ENCODE results near the gene CCDC47. TPM values are rescaled to one million over a fixed set of nuclear protein-coding genes. Genes with fewer than 3 reads are reported as not detected.
A peak's percentile ranks its signal among the peaks of the same experiment; 100 is the strongest.

Gene CCDC47
- total RNA-seq, 2 experiments from 2014 or later: 55.7 to 71.1 TPM

GRCh38 chr17:63698381-63698885 is 75.0 kb downstream of the CCDC47 start:
- Mint-ChIP-seq H3K4me3 (peak overlapping the region; percentile 84), H3K36me3 (peaks cover 42% of the 10 kb centered on the region), H3K27me3 (no peaks in the 10 kb centered on the region), H3K27ac (peak overlapping the region; percentile 94), H3K9me3 (ENCODE audit: low read depth) (no peaks in the 10 kb centered on the region), H3K4me1 (peaks cover 53% of the 10 kb centered on the region)
- no peak for ATAC-seq
- CTCF ChIA-PET: interaction anchor here (0.6 to 7.9 kb wide), 22 partner anchors 11 to 272 kb away, joined by 3 to 133 read pairs (median 4); partner anchors contain the start of genes CCDC47, DDX42, MAP3K3 and STRADA
- peak; percentile 58 for DNase-seq

GRCh38 chr17:63697341-63698286 is 75.8 kb downstream of the CCDC47 start:
- Mint-ChIP-seq H3K4me3 (peak overlapping the region; percentile 84), H3K4me1 (peaks cover 48% of the 10 kb centered on the region), H3K36me3 (peaks cover 38% of the 10 kb centered on the region), H3K27ac (peak overlapping the region; percentile 94), H3K27me3 (no peaks in the 10 kb centered on the region), H3K9me3 (ENCODE audit: low read depth) (no peaks in the 10 kb centered on the region)
- DNase-seq (peak; percentile 92), ATAC-seq (peak; percentile 35)
- CTCF ChIA-PET: interaction anchor here (0.6 to 7.9 kb wide), 30 partner anchors 12 to 272 kb away, joined by 3 to 133 read pairs (median 4); partner anchors contain the start of genes CCDC47, DDX42, MAP3K3 and STRADA

GRCh38 chr17:63696381-63696961 is 76.9 kb downstream of the CCDC47 start:
- Mint-ChIP-seq H3K27ac (peak overlapping the region; percentile 94), H3K36me3 (peaks cover 33% of the 10 kb centered on the region), H3K27me3 (no peaks in the 10 kb centered on the region), H3K4me3 (peak overlapping the region; percentile 84), H3K9me3 (ENCODE audit: low read depth) (no peaks in the 10 kb centered on the region), H3K4me1 (peaks cover 38% of the 10 kb centered on the region)
- DNase-seq: peak; percentile 72
- CTCF ChIA-PET: interaction anchor here (0.6 to 7.9 kb wide), 14 partner anchors 13 to 271 kb away, joined by 3 to 133 read pairs (median 4); partner anchors contain the start of genes CCDC47, DDX42, MAP3K3 and STRADA
- no peak for ATAC-seq

DNA sequence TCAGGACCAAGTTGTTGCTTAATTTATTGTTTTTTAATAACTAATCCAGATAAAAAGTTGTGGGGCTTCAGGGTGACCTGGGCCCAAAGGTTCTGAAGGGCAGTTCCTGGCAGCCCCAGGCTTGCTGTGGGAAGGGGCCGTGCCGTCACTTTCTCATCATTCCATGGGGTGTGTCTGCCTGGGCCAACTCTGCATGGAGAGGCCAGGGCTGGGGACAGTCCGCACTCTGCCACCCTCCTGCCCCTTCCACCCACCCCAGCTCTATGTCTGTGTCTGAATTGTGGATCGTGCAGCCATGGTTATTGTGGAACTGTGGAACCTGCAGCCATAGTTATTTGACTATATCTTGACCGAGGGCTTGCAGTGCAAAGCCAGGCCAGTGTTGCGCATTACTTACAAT is 77.5 kb downstream of the CCDC47 start:
- Mint-ChIP-seq H3K27me3 (no peaks in the 10 kb centered on the region), H3K4me3 (peak overlapping the region; percentile 33), H3K4me1 (peaks cover 33% of the 10 kb centered on the region), H3K27ac (peak overlapping the region; percentile 94), H3K36me3 (peaks cover 29% of the 10 kb centered on the region), H3K9me3 (ENCODE audit: low read depth) (no peaks in the 10 kb centered on the region)
- no peak for DNase-seq
- CTCF ChIA-PET: interaction anchor here (0.6 to 7.9 kb wide), 12 partner anchors 13 to 270 kb away, joined by 3 to 133 read pairs (median 4); partner anchors contain the start of genes CCDC47, MAP3K3 and STRADA
- no peak for ATAC-seq

Other genes with a start within 250 kb of the CCDC47 start
- 100 to 1,000 TPM; 129 to 139 TPM for gene DCAF7, start 223.1 kb downstream of the CCDC47 start, total RNA-seq
- gene TACO1, start 172.7 kb downstream of the CCDC47 start, total RNA-seq: 10 to 100 TPM; 23.3 to 27.8 TPM
- gene MAP3K3, start 151.2 kb downstream of the CCDC47 start, total RNA-seq: 10 to 100 TPM; 29.0 to 36.5 TPM
- 100 to 1,000 TPM; 303 to 356 TPM for gene LIMD2, start 73.5 kb downstream of the CCDC47 start, total RNA-seq
- 10 to 100 TPM; 59.9 to 76.8 TPM for gene STRADA, start 31.8 kb downstream of the CCDC47 start, total RNA-seq
- gene DDX42, start 573 bp upstream of the CCDC47 start, total RNA-seq: 100 to 1,000 TPM; 121 to 123 TPM
- 100 to 1,000 TPM; 157 to 195 TPM for gene PSMC5, start 53.8 kb upstream of the CCDC47 start, total RNA-seq
- gene FTSJ3, start 54.1 kb upstream of the CCDC47 start, total RNA-seq: 10 to 100 TPM; 58.9 to 71.7 TPM
- gene SMARCD2, start 69.1 kb upstream of the CCDC47 start, total RNA-seq: 100 to 1,000 TPM; 137 to 151 TPM
- not detected for gene CSH2, start 100.1 kb upstream of the CCDC47 start, total RNA-seq
- gene GH2, start 108.3 kb upstream of the CCDC47 start, total RNA-seq: not detected
- gene CSH1, start 123.0 kb upstream of the CCDC47 start, total RNA-seq: not detected
- gene CSHL1, start 137.7 kb upstream of the CCDC47 start, total RNA-seq: not detected
- gene GH1, start 145.2 kb upstream of the CCDC47 start, total RNA-seq: not detected
- gene CD79B, start 158.7 kb upstream of the CCDC47 start, total RNA-seq: 10 to 100 TPM; 15.0 to 19.1 TPM
- gene SCN4A, start 199.3 kb upstream of the CCDC47 start, total RNA-seq: under 1 TPM in 1 of 2 experiments, not detected in 1; 0.02 TPM
- gene PRR29, start 224.8 kb upstream of the CCDC47 start, total RNA-seq: 1 to 10 TPM; 1.5 to 3.3 TPM
- gene ICAM2, start 247.0 kb upstream of the CCDC47 start, total RNA-seq: 10 to 100 TPM; 39.0 to 40.6 TPM